ENCODE data around the gene NR4A3. TPM values are rescaled to one million over a fixed set of nuclear protein-coding genes. Genes with fewer than 3 reads are reported as not detected.
A peak's percentile ranks its signal among the peaks of the same experiment; 100 is the strongest.

NR4A3 gene
- total RNA-seq, 1 experiment from 2014 or later, result 0.45 TPM

DNA sequence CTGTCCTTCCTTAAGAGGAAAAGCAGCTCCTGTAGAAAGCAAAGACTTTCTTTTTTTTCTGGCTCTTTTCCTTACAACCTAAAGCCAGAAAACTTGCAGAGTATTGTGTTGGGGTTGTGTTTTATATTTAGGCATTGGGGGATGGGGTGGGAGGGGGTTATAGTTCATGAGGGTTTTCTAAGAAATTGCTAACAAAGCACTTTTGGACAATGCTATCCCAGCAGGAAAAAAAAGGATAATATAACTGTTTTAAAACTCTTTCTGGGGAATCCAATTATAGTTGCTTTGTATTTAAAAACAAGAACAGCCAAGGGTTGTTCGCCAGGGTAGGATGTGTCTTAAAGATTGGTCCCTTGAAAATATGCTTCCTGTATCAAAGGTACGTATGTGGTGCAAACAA lies 42.3 kb downstream of the NR4A3 start:
- H3K36me3 ChIP-seq (ENCODE audit: insufficient read depth, low read length), result no peaks in the 10 kb centered on the region
- H3K79me2 ChIP-seq (ENCODE audit: low read length), result no peaks in the 10 kb centered on the region
- H3K9me3 ChIP-seq (ENCODE audit: low read length), result no peaks in the 10 kb centered on the region
- no peaks in the 10 kb centered on the region for H4K20me1 ChIP-seq (ENCODE audit: insufficient read depth, low read depth, low read length)
- no peak overlapping the region for H3K9ac ChIP-seq (ENCODE audit: low read length)
- no peaks in the 10 kb centered on the region for H3K4me1 ChIP-seq (ENCODE audit: low read length)
- DNase-seq, result no peak
- H3K27me3 ChIP-seq (ENCODE audit: low read length), result no peaks in the 10 kb centered on the region; the same call in 1 of the 2 replicates
- no peak overlapping the region for H3K4me3 ChIP-seq (ENCODE audit: low read length)
- no peak overlapping the region for H3K27ac ChIP-seq (ENCODE audit: low read length)
- no peak overlapping the region for H2AFZ ChIP-seq (ENCODE audit: low read length)
- no peak overlapping the region for H3K4me2 ChIP-seq (ENCODE audit: low read depth, low read length, poor library complexity, severe bottlenecking)
- no peaks in the 10 kb centered on the region for H3K9me2 ChIP-seq (replicated peaks; ENCODE audit: insufficient read depth, low read length)

DNA sequence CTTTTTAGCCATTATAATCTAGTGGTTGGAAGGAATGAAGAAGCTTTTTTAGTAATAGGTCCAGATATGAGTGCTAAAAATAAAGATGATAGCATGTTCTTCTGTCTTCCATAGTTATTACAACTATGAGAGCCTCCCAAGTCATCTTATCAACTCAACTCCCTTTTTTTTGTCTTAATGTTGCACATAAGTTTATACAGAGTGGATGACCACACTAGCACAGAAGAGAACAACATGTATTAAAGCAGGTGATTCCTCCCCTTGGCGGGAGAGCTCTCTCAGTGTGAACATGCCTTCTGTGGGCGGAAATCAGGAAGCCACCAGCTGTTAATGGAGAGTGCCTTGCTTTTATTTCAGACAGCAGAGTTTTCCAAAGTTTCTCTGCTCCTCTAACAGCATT lies 44.7 kb downstream of the NR4A3 start:
- H3K4me2 ChIP-seq (ENCODE audit: low read depth, low read length, poor library complexity, severe bottlenecking), result no peak overlapping the region
- no peak overlapping the region for H2AFZ ChIP-seq (ENCODE audit: low read length)
- no peak for DNase-seq
- no peak overlapping the region for H3K4me3 ChIP-seq (ENCODE audit: low read length)
- H3K4me1 ChIP-seq (ENCODE audit: low read length), result no peaks in the 10 kb centered on the region
- no peaks in the 10 kb centered on the region for H3K27me3 ChIP-seq (ENCODE audit: low read length)
- no peaks in the 10 kb centered on the region for H3K79me2 ChIP-seq (ENCODE audit: low read length)
- no peaks in the 10 kb centered on the region for H4K20me1 ChIP-seq (ENCODE audit: insufficient read depth, low read depth, low read length)
- no peak overlapping the region for H3K9ac ChIP-seq (ENCODE audit: low read length)
- no peak overlapping the region for H3K27ac ChIP-seq (ENCODE audit: low read length)
- H3K36me3 ChIP-seq (ENCODE audit: insufficient read depth, low read length), result no peaks in the 10 kb centered on the region
- H3K9me3 ChIP-seq (ENCODE audit: low read length), result no peaks in the 10 kb centered on the region
- no peaks in the 10 kb centered on the region for H3K9me2 ChIP-seq (replicated peaks; ENCODE audit: insufficient read depth, low read length)

DNA sequence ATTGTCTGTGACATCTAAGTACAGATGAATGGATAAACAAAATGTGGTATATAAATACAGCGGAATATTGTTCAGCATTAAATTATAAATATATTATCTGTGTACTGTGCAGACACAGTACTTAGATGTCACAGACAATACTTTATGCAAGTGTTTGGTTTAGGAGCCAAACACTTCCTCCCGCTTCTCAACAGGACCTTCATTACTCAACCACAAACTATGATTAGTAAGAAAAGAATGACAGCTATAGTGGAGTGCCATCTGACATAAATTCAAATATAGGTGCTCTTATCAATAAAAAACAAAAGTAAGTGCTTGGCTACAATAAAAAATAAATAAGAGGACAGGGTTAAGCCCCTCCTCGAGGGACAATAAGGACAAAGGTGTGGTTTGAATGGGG lies 45.9 kb downstream of the NR4A3 start:
- DNase-seq, result no peak
- Histone ChIP-seq H4K20me1 (ENCODE audit: insufficient read depth, low read depth, low read length) (no peaks in the 10 kb centered on the region), H2AFZ (ENCODE audit: low read length) (no peak overlapping the region), H3K9me2 (replicated peaks; ENCODE audit: insufficient read depth, low read length) (no peaks in the 10 kb centered on the region), H3K79me2 (ENCODE audit: low read length) (no peaks in the 10 kb centered on the region), H3K27me3 (ENCODE audit: low read length) (no peaks in the 10 kb centered on the region), H3K9me3 (ENCODE audit: low read length) (no peaks in the 10 kb centered on the region), H3K36me3 (ENCODE audit: insufficient read depth, low read length) (no peaks in the 10 kb centered on the region), H3K27ac (ENCODE audit: low read length) (no peak overlapping the region), H3K9ac (ENCODE audit: low read length) (no peak overlapping the region), H3K4me1 (ENCODE audit: low read length) (no peaks in the 10 kb centered on the region), H3K4me2 (ENCODE audit: low read depth, low read length, poor library complexity, severe bottlenecking) (no peak overlapping the region), H3K4me3 (ENCODE audit: low read length) (no peak overlapping the region)

DNA sequence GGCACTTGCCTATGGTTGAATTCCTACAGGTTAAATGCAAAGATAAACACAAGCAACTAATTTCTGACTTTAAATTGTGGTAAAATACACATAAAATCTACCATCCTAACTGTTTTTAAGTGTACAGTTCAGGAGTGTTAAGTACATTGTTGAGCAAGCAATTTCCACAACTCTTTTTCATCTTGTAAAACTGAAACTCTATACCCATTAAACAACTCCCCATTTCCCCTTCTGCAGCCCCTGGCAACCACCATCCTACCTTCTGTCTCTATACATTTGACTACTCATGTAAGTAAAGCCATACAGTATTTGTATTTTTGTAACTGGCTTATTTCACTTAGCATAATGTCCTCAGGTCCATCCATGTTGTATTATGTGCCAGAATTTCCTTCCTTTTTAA lies 46.3 kb downstream of the NR4A3 start:
- Histone ChIP-seq H3K9me3 (ENCODE audit: low read length) (no peaks in the 10 kb centered on the region), H3K36me3 (ENCODE audit: insufficient read depth, low read length) (no peaks in the 10 kb centered on the region), H3K27ac (ENCODE audit: low read length) (no peak overlapping the region), H3K9ac (ENCODE audit: low read length) (no peak overlapping the region), H3K4me2 (ENCODE audit: low read depth, low read length, poor library complexity, severe bottlenecking) (no peak overlapping the region), H2AFZ (ENCODE audit: low read length) (no peak overlapping the region), H3K4me1 (ENCODE audit: low read length) (no peaks in the 10 kb centered on the region), H3K9me2 (replicated peaks; ENCODE audit: insufficient read depth, low read length) (no peaks in the 10 kb centered on the region), H3K4me3 (ENCODE audit: low read length) (no peak overlapping the region), H3K79me2 (ENCODE audit: low read length) (no peaks in the 10 kb centered on the region), H3K27me3 (ENCODE audit: low read length) (no peaks in the 10 kb centered on the region), H4K20me1 (ENCODE audit: insufficient read depth, low read depth, low read length) (no peaks in the 10 kb centered on the region)
- no peak for DNase-seq

DNA sequence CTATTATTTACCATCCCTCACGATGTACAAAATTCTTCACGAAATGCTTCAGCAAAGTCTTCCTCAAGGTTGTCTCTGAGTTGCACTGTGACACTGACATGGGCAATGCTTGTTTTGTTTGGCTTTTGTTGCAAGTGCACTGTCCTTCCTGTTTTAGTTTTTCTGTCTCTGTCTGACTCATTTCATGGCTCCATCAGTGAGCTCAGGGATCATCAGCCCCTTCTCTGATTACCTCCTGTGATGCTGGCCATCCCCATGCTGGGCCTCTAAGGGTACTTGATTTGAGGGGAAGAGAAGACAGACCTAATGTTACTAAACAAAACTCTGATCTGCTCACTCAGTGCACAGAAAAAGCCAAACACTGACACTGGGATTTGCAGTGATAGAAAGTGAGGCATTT lies 47.2 kb downstream of the NR4A3 start:
- H3K79me2 ChIP-seq (ENCODE audit: low read length), result no peaks in the 10 kb centered on the region
- H3K9ac ChIP-seq (ENCODE audit: low read length), result no peak overlapping the region
- no peak overlapping the region for H3K27ac ChIP-seq (ENCODE audit: low read length)
- H3K4me1 ChIP-seq (ENCODE audit: low read length), result no peaks in the 10 kb centered on the region
- no peaks in the 10 kb centered on the region for H3K27me3 ChIP-seq (ENCODE audit: low read length)
- H2AFZ ChIP-seq (ENCODE audit: low read length), result 0 out of 2 replicates have a peak overlapping the region, but pooled peaks have one; percentile 13
- H3K9me3 ChIP-seq (ENCODE audit: low read length), result no peaks in the 10 kb centered on the region
- no peaks in the 10 kb centered on the region for H3K36me3 ChIP-seq (ENCODE audit: insufficient read depth, low read length)
- no peak for DNase-seq
- no peaks in the 10 kb centered on the region for H3K9me2 ChIP-seq (replicated peaks; ENCODE audit: insufficient read depth, low read length)
- no peak overlapping the region for H3K4me3 ChIP-seq (ENCODE audit: low read length)
- no peak overlapping the region for H3K4me2 ChIP-seq (ENCODE audit: low read depth, low read length, poor library complexity, severe bottlenecking)
- H4K20me1 ChIP-seq (ENCODE audit: insufficient read depth, low read depth, low read length), result no peaks in the 10 kb centered on the region

DNA sequence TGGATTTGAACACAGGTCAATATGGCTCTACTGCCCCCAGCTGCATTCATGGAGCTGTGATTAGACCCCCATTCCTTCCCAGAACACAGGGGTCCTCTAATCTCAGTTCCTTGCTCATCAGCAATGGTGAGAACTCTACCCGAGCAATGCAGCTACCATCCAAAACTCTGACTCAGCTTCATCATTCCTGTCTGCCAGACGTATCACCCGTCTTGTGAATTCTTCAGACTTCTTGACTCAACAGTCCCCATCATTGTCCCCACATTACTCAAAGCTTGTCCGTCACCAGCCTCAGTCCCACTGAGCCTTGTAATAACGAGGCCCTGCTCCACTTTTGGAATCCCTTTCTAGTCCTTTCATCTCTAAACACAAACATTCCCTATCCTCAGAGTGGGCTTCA lies 48.4 kb downstream of the NR4A3 start:
- no peak overlapping the region for H3K4me3 ChIP-seq (ENCODE audit: low read length)
- H4K20me1 ChIP-seq (ENCODE audit: insufficient read depth, low read depth, low read length), result no peaks in the 10 kb centered on the region
- no peak overlapping the region for H3K4me2 ChIP-seq (ENCODE audit: low read depth, low read length, poor library complexity, severe bottlenecking)
- DNase-seq, result no peak
- H3K79me2 ChIP-seq (ENCODE audit: low read length), result no peaks in the 10 kb centered on the region
- H2AFZ ChIP-seq (ENCODE audit: low read length), result no peak overlapping the region
- H3K27ac ChIP-seq (ENCODE audit: low read length), result no peak overlapping the region
- no peak overlapping the region for H3K9ac ChIP-seq (ENCODE audit: low read length)
- H3K27me3 ChIP-seq (ENCODE audit: low read length), result no peaks in the 10 kb centered on the region
- H3K4me1 ChIP-seq (ENCODE audit: low read length), result no peaks in the 10 kb centered on the region
- no peaks in the 10 kb centered on the region for H3K9me2 ChIP-seq (replicated peaks; ENCODE audit: insufficient read depth, low read length)
- H3K9me3 ChIP-seq (ENCODE audit: low read length), result no peaks in the 10 kb centered on the region
- H3K36me3 ChIP-seq (ENCODE audit: insufficient read depth, low read length), result no peaks in the 10 kb centered on the region

DNA sequence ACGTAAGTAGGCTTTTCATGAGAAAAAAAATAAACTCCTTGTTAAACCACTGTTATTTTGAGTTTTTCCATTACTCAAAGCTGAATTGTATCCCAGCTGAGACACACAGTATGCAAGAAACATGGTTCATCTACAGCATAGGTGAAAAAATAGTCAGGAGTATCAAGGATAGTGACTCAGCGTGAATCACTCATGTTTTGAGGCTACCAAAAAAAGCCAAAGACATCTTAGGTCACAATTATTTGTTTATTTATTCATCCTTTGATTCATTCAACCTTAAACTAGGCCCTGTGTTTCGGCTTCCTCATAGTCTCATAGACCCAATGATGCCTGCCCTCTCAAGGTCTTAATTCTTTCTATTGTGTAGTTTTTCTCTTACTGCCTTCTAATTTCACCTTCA lies 51.8 kb downstream of the NR4A3 start:
- Histone ChIP-seq H3K4me1 (ENCODE audit: low read length) (peaks cover 10% of the 10 kb centered on the region), H3K9me3 (ENCODE audit: low read length) (no peaks in the 10 kb centered on the region), H2AFZ (ENCODE audit: low read length) (no peak overlapping the region), H3K27me3 (ENCODE audit: low read length) (no peaks in the 10 kb centered on the region), H3K4me3 (ENCODE audit: low read length) (no peak overlapping the region), H3K9me2 (replicated peaks; ENCODE audit: insufficient read depth, low read length) (no peaks in the 10 kb centered on the region), H3K27ac (ENCODE audit: low read length) (no peak overlapping the region), H4K20me1 (ENCODE audit: insufficient read depth, low read depth, low read length) (no peaks in the 10 kb centered on the region), H3K4me2 (ENCODE audit: low read depth, low read length, poor library complexity, severe bottlenecking) (no peak overlapping the region), H3K79me2 (ENCODE audit: low read length) (no peaks in the 10 kb centered on the region), H3K9ac (ENCODE audit: low read length) (no peak overlapping the region), H3K36me3 (ENCODE audit: insufficient read depth, low read length) (no peaks in the 10 kb centered on the region)
- DNase-seq, result no peak

DNA sequence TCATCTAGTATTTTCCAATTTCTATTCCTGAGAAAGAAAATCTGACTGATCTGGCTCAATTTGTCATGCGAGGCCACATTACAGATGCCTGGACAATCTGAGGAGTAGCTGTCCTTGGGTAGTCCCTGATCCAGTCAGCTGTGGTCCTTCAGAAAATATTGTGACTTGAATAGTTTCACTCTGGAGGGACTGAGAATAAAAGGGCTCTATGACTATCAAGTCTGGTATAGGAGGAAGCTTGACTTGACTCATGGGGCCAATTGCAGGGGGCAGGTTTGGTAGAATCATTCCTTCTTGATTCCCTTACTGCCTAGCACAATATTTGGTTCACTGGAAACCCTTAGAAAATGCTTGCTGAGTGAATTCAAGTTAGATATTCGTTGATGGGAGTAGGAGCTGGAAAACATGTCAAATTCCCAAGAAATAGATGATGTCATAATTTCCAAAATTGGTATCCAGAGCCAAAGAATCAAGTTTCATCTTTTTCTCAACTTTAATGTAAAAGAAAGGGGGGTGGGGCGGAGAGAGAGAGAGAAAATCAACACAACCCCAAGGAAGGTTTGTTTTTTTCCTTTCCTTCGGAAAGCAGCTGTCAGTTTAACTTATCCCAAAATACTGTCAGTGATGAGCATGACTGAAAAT lies 52.4 kb downstream of the NR4A3 start:
- Histone ChIP-seq H3K9me2 (replicated peaks; ENCODE audit: insufficient read depth, low read length) (no peaks in the 10 kb centered on the region), H4K20me1 (ENCODE audit: insufficient read depth, low read depth, low read length) (no peaks in the 10 kb centered on the region), H3K9me3 (ENCODE audit: low read length) (no peaks in the 10 kb centered on the region), H3K27me3 (ENCODE audit: low read length) (no peaks in the 10 kb centered on the region), H3K4me1 (ENCODE audit: low read length) (peaks cover 10% of the 10 kb centered on the region), H3K27ac (ENCODE audit: low read length) (no peak overlapping the region), H3K4me3 (ENCODE audit: low read length) (no peak overlapping the region), H3K36me3 (ENCODE audit: insufficient read depth, low read length) (no peaks in the 10 kb centered on the region), H3K9ac (ENCODE audit: low read length) (no peak overlapping the region), H3K79me2 (ENCODE audit: low read length) (no peaks in the 10 kb centered on the region), H2AFZ (ENCODE audit: low read length) (no peak overlapping the region), H3K4me2 (ENCODE audit: low read depth, low read length, poor library complexity, severe bottlenecking) (no peak overlapping the region)
- DNase-seq, result no peak
